OCI-LY1 (cell line): ENCODE measurements around the gene RNF6.

ENCODE experiments used
- H2AFZ ChIP-seq: fragments of 200-600 bp; sonication (generic), shearing (Covaris generic); 2 replicates; pipeline ENCODE4 v1.6.0; 2014; ENCODE audit warnings: antibody characterized with exemption, mild to moderate bottlenecking, low read length
- H3F3A ChIP-seq: fragments of 200-600 bp; sonication (generic), shearing (Covaris generic); 2 replicates; pipeline ENCODE4 v1.6.0; 2014; ENCODE audit warnings: mild to moderate bottlenecking, antibody characterized with exemption, low read length, moderate library complexity; ENCODE audit not compliant: insufficient read depth
- H3K27ac ChIP-seq: fragments of 200-600 bp; sonication (generic); 2 replicates; pipeline ENCODE4 v1.5.1; 2014; ENCODE audit warnings: low read length, mixed run types, mild to moderate bottlenecking, low read depth; ENCODE audit not compliant: poor library complexity, severe bottlenecking
- H3K27me3 ChIP-seq: fragments of 200-600 bp; sonication (generic); 2 replicates; pipeline ENCODE4 v1.6.0; 2014; ENCODE audit warnings: antibody characterized with exemption, mild to moderate bottlenecking, low read length, moderate library complexity; ENCODE audit not compliant: insufficient read depth
- H3K36me3 ChIP-seq: fragments of 200-600 bp; sonication (generic); 2 replicates; pipeline ENCODE4 v1.6.1; 2014; ENCODE audit warnings: mild to moderate bottlenecking, antibody characterized with exemption, low read length, moderate library complexity, mixed read lengths; ENCODE audit not compliant: insufficient read depth
- H3K4me1 ChIP-seq: fragments of 200-600 bp; sonication (generic); 2 replicates; pipeline ENCODE4 v1.5.1; 2014; ENCODE audit warnings: mild to moderate bottlenecking, low read length, moderate library complexity; ENCODE audit not compliant: insufficient read depth, severe bottlenecking
- H3K4me2 ChIP-seq: fragments of 200-600 bp; sonication (generic), shearing (Covaris generic); 2 replicates; pipeline ENCODE4 v1.6.1; 2014; ENCODE audit warnings: low read length
- H3K4me3 ChIP-seq: fragments of 200-600 bp; sonication (generic); 2 replicates; pipeline ENCODE4 v1.5.1; 2014; ENCODE audit warnings: low read length, low read depth, mild to moderate bottlenecking, mixed read lengths; ENCODE audit not compliant: poor library complexity, severe bottlenecking
- H3K79me2 ChIP-seq: fragments of 200-600 bp; shearing (Covaris generic); 2 replicates; pipeline ENCODE4 v1.6.1; 2016; ENCODE audit warnings: mixed run types, low read length, mixed read lengths; ENCODE audit not compliant: insufficient read depth
- H3K9ac ChIP-seq: fragments of 200-600 bp; sonication (generic), shearing (Covaris generic); 2 replicates; pipeline ENCODE4 v1.6.1; 2014; ENCODE audit warnings: mild to moderate bottlenecking, low read length, mixed read lengths
- H3K9me2 ChIP-seq: fragments of 200-600 bp; sonication (generic), shearing (Covaris generic); 2 replicates; pipeline ENCODE4 v1.6.1; 2014; ENCODE audit warnings: low read depth, mild to moderate bottlenecking, low read length, mixed read lengths
- H3K9me3 ChIP-seq: fragments of 200-600 bp; shearing (Covaris generic); 2 replicates; pipeline ENCODE4 v1.6.1; 2014; ENCODE audit warnings: low read length, mixed read lengths
- H4K20me1 ChIP-seq: fragments of 200-600 bp; sonication (generic), shearing (Covaris generic); 2 replicates; pipeline ENCODE4 v1.6.0; 2016; ENCODE audit warnings: mild to moderate bottlenecking, low read length; ENCODE audit not compliant: insufficient read depth
- EZH2 ChIP-seq: fragments of 200-600 bp; sonication (generic), shearing (Covaris generic); IDR thresholded peaks from 2 replicates; pipeline ENCODE4 v1.8.0; 2017; ENCODE audit warnings: borderline replicate concordance, mixed run types, mild to moderate bottlenecking, antibody characterized with exemption, low read length, moderate library complexity, mixed read lengths
- TF ChIP-seq, protein P1 (sequence below): fragments of 200-600 bp; sonication (generic), shearing (Covaris generic); IDR thresholded peaks from 2 replicates; pipeline ENCODE4 v1.5.1; 2017; ENCODE audit warnings: mild to moderate bottlenecking, antibody characterized with exemption, low read length, moderate library complexity, mixed read lengths

Gene RNF6

DNA sequence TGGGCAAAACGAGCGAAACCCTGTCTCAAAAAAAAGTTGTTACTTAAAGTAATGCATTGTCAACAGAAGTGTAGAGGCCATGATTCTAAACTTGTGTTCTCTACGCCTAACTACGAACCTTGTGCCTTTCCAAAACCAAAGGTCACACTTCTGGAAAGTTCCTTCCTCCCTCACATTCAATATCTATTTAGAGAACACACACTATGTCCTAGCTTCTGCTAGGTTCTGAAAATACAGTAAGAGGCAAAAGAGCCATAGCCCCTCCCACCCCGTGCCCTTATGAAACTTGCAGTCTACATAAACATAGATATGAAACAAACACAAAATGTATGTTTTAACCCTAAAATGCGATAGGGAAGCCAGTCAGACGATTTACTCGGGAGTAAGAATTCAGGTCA lies 36.4 kb downstream of the RNF6 start:
- TF ChIP-seq EZH2: no peak
- TF ChIP-seq, protein P1, sequence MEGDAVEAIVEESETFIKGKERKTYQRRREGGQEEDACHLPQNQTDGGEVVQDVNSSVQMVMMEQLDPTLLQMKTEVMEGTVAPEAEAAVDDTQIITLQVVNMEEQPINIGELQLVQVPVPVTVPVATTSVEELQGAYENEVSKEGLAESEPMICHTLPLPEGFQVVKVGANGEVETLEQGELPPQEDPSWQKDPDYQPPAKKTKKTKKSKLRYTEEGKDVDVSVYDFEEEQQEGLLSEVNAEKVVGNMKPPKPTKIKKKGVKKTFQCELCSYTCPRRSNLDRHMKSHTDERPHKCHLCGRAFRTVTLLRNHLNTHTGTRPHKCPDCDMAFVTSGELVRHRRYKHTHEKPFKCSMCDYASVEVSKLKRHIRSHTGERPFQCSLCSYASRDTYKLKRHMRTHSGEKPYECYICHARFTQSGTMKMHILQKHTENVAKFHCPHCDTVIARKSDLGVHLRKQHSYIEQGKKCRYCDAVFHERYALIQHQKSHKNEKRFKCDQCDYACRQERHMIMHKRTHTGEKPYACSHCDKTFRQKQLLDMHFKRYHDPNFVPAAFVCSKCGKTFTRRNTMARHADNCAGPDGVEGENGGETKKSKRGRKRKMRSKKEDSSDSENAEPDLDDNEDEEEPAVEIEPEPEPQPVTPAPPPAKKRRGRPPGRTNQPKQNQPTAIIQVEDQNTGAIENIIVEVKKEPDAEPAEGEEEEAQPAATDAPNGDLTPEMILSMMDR: no peak
- H3K4me3 ChIP-seq: peak overlapping the region; percentile 55
- no peaks in the 10 kb centered on the region for H3K79me2 ChIP-seq
- H3K4me1 ChIP-seq: peaks cover 14% of the 10 kb centered on the region
- no peaks in the 10 kb centered on the region for H4K20me1 ChIP-seq
- H3K4me2 ChIP-seq: peak overlapping the region; percentile 67
- peak overlapping the region; percentile 53 for H3K9ac ChIP-seq
- peak overlapping the region; percentile 87 for H3K27ac ChIP-seq
- H3K36me3 ChIP-seq: no peaks in the 10 kb centered on the region
- H3F3A ChIP-seq: no peaks in the 10 kb centered on the region
- H3K9me3 ChIP-seq: no peaks in the 10 kb centered on the region
- no peaks in the 10 kb centered on the region for H3K9me2 ChIP-seq
- H2AFZ ChIP-seq: peak overlapping the region; percentile 72
- H3K27me3 ChIP-seq: no peaks in the 10 kb centered on the region

DNA sequence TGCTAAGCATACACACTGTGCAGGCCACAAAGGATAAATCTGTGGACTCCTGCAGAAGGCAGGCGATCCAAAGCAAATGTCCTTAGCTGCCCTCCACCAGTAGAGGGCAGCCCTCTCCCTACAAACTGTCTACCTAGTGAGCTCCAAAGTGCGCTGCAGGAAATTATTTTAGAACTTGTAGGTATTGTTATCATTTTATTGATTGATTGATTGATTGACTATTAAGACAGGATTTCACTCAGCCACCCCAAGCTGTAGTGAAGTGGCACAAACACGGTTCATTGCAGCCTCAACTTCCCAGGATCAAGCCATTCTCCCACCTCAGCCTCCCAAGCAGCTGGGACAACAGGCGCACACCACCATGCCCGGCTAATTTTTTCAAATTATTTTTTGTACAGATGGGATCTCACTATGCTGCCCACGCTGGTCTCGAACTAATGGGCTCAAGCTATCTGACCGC lies 37.3 kb downstream of the RNF6 start:
- TF ChIP-seq, protein P1: peak; percentile 94
- no peak for TF ChIP-seq EZH2

DNA sequence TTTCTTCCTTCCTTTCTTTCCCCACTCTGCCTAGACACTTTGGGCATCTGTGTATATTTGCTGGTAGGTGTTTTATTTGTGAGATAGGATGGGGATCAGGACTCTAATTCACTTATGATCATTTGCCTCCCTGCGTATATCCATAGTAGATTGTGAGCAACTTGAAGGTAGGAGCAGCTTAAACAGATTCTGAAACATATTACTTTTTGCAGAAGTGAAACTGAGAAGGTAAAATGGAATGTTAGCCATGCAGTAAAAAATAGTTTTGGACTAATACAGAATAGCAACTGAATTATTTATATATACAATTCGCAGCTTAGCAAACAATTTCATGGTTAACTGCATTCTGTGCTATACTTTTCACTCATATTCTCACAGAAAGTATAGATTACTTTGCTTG lies 38.7 kb downstream of the RNF6 start:
- Histone ChIP-seq H3K9me3 (no peaks in the 10 kb centered on the region), H2AFZ (no peak overlapping the region), H3K27me3 (no peaks in the 10 kb centered on the region), H3K27ac (no peak overlapping the region), H3F3A (no peaks in the 10 kb centered on the region), H3K4me2 (no peak overlapping the region), H3K9ac (no peak overlapping the region), H3K4me3 (no peak overlapping the region), H3K9me2 (no peaks in the 10 kb centered on the region), H3K4me1 (peaks cover 14% of the 10 kb centered on the region), H3K79me2 (no peaks in the 10 kb centered on the region), H3K36me3 (no peaks in the 10 kb centered on the region), H4K20me1 (no peaks in the 10 kb centered on the region)
- TF ChIP-seq EZH2: no peak
- TF ChIP-seq, protein P1: no peak

More for the DNA sequence above, 37.3 kb downstream of the RNF6 start:
- no peaks in the 10 kb centered on the region for H3K79me2 ChIP-seq
- no peak overlapping the region for H3K9ac ChIP-seq
- no peaks in the 10 kb centered on the region for H3K27me3 ChIP-seq
- no peaks in the 10 kb centered on the region for H3K9me3 ChIP-seq
- no peak overlapping the region for H3K4me2 ChIP-seq
- H3K4me3 ChIP-seq: no peak overlapping the region
- H3K4me1 ChIP-seq: peaks cover 14% of the 10 kb centered on the region
- H3K9me2 ChIP-seq: no peaks in the 10 kb centered on the region
- no peaks in the 10 kb centered on the region for H3K36me3 ChIP-seq
- no peaks in the 10 kb centered on the region for H4K20me1 ChIP-seq
- no peak overlapping the region for H2AFZ ChIP-seq
- no peak overlapping the region for H3K27ac ChIP-seq
- no peaks in the 10 kb centered on the region for H3F3A ChIP-seq
